KMS-11 (cell line): Measurements from ENCODE around the gene SRRM5.

ENCODE experiments used
- H2AFZ ChIP-seq: fragments of 200-600 bp; sonication (generic); 2 replicates; pipeline ENCODE4 v1.6.1; 2016; ENCODE audit warnings: antibody characterized with exemption, mixed run types, low read depth
- H3K27ac ChIP-seq: fragments of 200-600 bp; sonication (generic); 2 replicates; pipeline ENCODE4 v1.6.1; 2016; ENCODE audit warnings: mild to moderate bottlenecking, mixed run types
- H3K27me3 ChIP-seq: fragments of 200-600 bp; sonication (generic); 2 replicates; pipeline ENCODE4 v1.6.1; 2017; ENCODE audit warnings: mild to moderate bottlenecking, low read depth, mixed run types, moderate library complexity; ENCODE audit not compliant: insufficient read depth
- H3K36me3 ChIP-seq: fragments of 200-600 bp; sonication (generic); 2 replicates; pipeline ENCODE4 v1.6.1; 2017; ENCODE audit warnings: mild to moderate bottlenecking, mixed run types; ENCODE audit not compliant: insufficient read depth
- H3K4me1 ChIP-seq: fragments of 200-600 bp; sonication (generic); 2 replicates; pipeline ENCODE4 v1.6.1; 2016; ENCODE audit warnings: mild to moderate bottlenecking, low read depth, mixed run types; ENCODE audit not compliant: poor library complexity, severe bottlenecking
- H3K4me2 ChIP-seq: fragments of 200-600 bp; sonication (generic); 2 replicates; pipeline ENCODE4 v1.7.0; 2016; ENCODE audit warnings: mild to moderate bottlenecking, mixed run types
- H3K4me3 ChIP-seq: fragments of 200-600 bp; sonication (generic); IDR thresholded peaks from 2 replicates; pipeline ENCODE4 v1.6.1; 2017; ENCODE audit warnings: low read depth, low read length, mixed read lengths; ENCODE audit not compliant: insufficient read depth
- H3K79me2 ChIP-seq: fragments of 200-600 bp; sonication (generic); 2 replicates; pipeline ENCODE4 v1.6.1; 2016; ENCODE audit warnings: low read depth, mixed run types; ENCODE audit not compliant: insufficient read depth
- H3K9ac ChIP-seq: fragments of 200-600 bp; sonication (generic); 2 replicates; pipeline ENCODE4 v1.6.1; 2016; ENCODE audit warnings: mild to moderate bottlenecking, mixed run types
- H4K20me1 ChIP-seq: fragments of 200-600 bp; sonication (generic); 2 replicates; pipeline ENCODE4 v1.6.1; 2016; ENCODE audit warnings: mild to moderate bottlenecking, mixed run types; ENCODE audit not compliant: insufficient read depth
- CTCF ChIP-seq: fragments of 200-600 bp; sonication (generic); conservative IDR thresholded peaks from 2 replicates; pipeline ENCODE4 v1.6.1; 2017; ENCODE audit warnings: low read depth, mild to moderate bottlenecking, antibody characterized with exemption, low read length, moderate library complexity, mixed read lengths

The SRRM5 gene

GRCh38 chr19:43564800-43565199 lies 47.1 kb upstream of the SRRM5 start:
- Histone ChIP-seq H3K27ac (no peak overlapping the region), H3K79me2 (0 out of 2 replicates have a peak, but pooled peaks cover 3% of the 10 kb centered on the region), H2AFZ (no peak overlapping the region)

GRCh38 chr19:43569657-43570056 lies 42.2 kb upstream of the SRRM5 start:
- TF ChIP-seq CTCF, result no peak
- no peaks in the 10 kb centered on the region for H3K36me3 ChIP-seq
- H3K27me3 ChIP-seq, result no peaks in the 10 kb centered on the region
- H4K20me1 ChIP-seq, result no peaks in the 10 kb centered on the region
- H3K4me2 ChIP-seq, result no peak overlapping the region; the same call in 1 of the 2 replicates
- H2AFZ ChIP-seq, result no peak overlapping the region
- H3K27ac ChIP-seq, result peak overlapping the region; percentile 26; the same call in 1 of the 2 replicates
- peaks cover 5% of the 10 kb centered on the region; the same call in 1 of the 2 replicates for H3K79me2 ChIP-seq
- no peak overlapping the region for H3K4me3 ChIP-seq
- H3K4me1 ChIP-seq, result peaks cover 17% of the 10 kb centered on the region
- no peak overlapping the region for H3K9ac ChIP-seq

More at GRCh38 chr19:43564800-43565199, 47.1 kb upstream of the SRRM5 start:
- TF ChIP-seq CTCF, result no peak
- Histone ChIP-seq H3K9ac (no peak overlapping the region), H3K36me3 (no peaks in the 10 kb centered on the region), H3K4me2 (no peak overlapping the region), H3K4me1 (peaks cover 3% of the 10 kb centered on the region), H3K27me3 (no peaks in the 10 kb centered on the region), H3K4me3 (no peak overlapping the region), H4K20me1 (no peaks in the 10 kb centered on the region)

- Histone ChIP-seq H3K9ac (no peak overlapping the region), H2AFZ (no peak overlapping the region), H3K4me1 (peaks cover 18% of the 10 kb centered on the region), H3K79me2 (peaks cover 8% of the 10 kb centered on the region; the same call in 1 of the 2 replicates), H3K27me3 (no peaks in the 10 kb centered on the region), H3K4me2 (no peak overlapping the region; the same call in 1 of the 2 replicates), H4K20me1 (no peaks in the 10 kb centered on the region), H3K4me3 (no peak overlapping the region), H3K27ac (peak overlapping the region; percentile 26; the same call in 1 of the 2 replicates), H3K36me3 (no peaks in the 10 kb centered on the region)
- no peak for TF ChIP-seq CTCF
Measured at GRCh38 chr19:43570174-43570791, 41.6 kb upstream of the SRRM5 start.

GRCh38 chr19:43572171-43572588 lies 39.7 kb upstream of the SRRM5 start:
- no peak for TF ChIP-seq CTCF
- Histone ChIP-seq H3K4me1 (peaks cover 23% of the 10 kb centered on the region), H4K20me1 (no peaks in the 10 kb centered on the region), H3K36me3 (no peaks in the 10 kb centered on the region), H2AFZ (no peak overlapping the region), H3K4me2 (no peak overlapping the region), H3K4me3 (no peak overlapping the region), H3K27me3 (no peaks in the 10 kb centered on the region; the same call in 1 of the 2 replicates), H3K27ac (no peak overlapping the region), H3K79me2 (peaks cover 8% of the 10 kb centered on the region; the same call in 1 of the 2 replicates), H3K9ac (no peak overlapping the region)
